Neural crest cell (in vitro differentiated cells): Measurements from ENCODE around the gene ANKH. TPM values are rescaled to one million over a fixed set of nuclear protein-coding genes. Genes with fewer than 3 reads are reported as not detected.

ENCODE experiments used
- DNase-seq: peaks from one replicate; pipeline ENCODE4 v3.0.0; 2021; ENCODE audit warnings: low read depth, mixed read lengths, low spot score
- H3K27ac Mint-ChIP-seq: one replicate; pipeline ENCODE4 v1.8.0; 2021; ENCODE audit warnings: mild to moderate bottlenecking, mixed read lengths; ENCODE audit not compliant: unreplicated experiment
- H3K27me3 Mint-ChIP-seq: 2 replicates; pipeline ENCODE4 v1.8.0; 2021; ENCODE audit warnings: low read depth, mild to moderate bottlenecking, mixed read lengths
- H3K36me3 Mint-ChIP-seq: 2 replicates; pipeline ENCODE4 v1.8.0; 2021; ENCODE audit warnings: low read depth, mild to moderate bottlenecking, mixed read lengths
- H3K4me1 Mint-ChIP-seq: 2 replicates; pipeline ENCODE4 v1.8.0; 2021; ENCODE audit warnings: mixed read lengths
- H3K4me3 Mint-ChIP-seq: one replicate; pipeline ENCODE4 v1.8.0; 2021; ENCODE audit warnings: mild to moderate bottlenecking, mixed read lengths
- H3K9me3 Mint-ChIP-seq: 2 replicates; pipeline ENCODE4 v1.8.0; 2021; ENCODE audit warnings: mixed read lengths
- total RNA-seq: library from RNA; stranded (reverse); gene quantifications from 2 replicates; pipeline ENCODE4 v1.2.1, GENCODE V29; 2021
- TF ChIP-seq, protein P1 (sequence below): fragments of 200-600 bp; sonication (generic); conservative IDR thresholded peaks from 2 replicates; pipeline ENCODE4 v1.5.0; 2021; ENCODE audit warnings: antibody characterized with exemption, mild to moderate bottlenecking

The ANKH gene
- total RNA-seq, 1 donor from 2014 or later: 28.6 TPM

DNA sequence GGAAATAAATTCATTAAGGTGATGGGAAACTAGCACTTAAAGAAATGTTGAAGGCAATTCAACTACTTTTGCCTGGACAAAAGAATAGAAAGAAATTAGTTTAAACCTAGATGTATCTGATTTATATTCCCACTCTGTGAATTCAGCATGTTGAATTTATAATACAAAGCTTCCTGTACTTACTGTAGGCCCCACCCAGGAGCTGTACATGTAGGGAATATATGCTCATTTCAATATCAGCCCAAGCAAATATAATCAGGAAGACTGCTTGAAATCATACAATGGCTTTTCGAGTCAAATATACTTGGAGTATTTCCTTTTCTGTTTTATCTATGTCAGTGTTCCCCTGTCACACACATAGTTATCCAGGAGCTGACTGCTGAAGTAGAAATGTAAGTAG, 105.0 kb downstream of the ANKH start:
- no peak overlapping the region for H3K27ac Mint-ChIP-seq
- H3K9me3 Mint-ChIP-seq: peaks cover 5% of the 10 kb centered on the region
- H3K36me3 Mint-ChIP-seq: peaks cover 5% of the 10 kb centered on the region
- DNase-seq: no peak
- no peak overlapping the region for H3K4me3 Mint-ChIP-seq
- no peaks in the 10 kb centered on the region for H3K27me3 Mint-ChIP-seq
- TF ChIP-seq, protein P1, sequence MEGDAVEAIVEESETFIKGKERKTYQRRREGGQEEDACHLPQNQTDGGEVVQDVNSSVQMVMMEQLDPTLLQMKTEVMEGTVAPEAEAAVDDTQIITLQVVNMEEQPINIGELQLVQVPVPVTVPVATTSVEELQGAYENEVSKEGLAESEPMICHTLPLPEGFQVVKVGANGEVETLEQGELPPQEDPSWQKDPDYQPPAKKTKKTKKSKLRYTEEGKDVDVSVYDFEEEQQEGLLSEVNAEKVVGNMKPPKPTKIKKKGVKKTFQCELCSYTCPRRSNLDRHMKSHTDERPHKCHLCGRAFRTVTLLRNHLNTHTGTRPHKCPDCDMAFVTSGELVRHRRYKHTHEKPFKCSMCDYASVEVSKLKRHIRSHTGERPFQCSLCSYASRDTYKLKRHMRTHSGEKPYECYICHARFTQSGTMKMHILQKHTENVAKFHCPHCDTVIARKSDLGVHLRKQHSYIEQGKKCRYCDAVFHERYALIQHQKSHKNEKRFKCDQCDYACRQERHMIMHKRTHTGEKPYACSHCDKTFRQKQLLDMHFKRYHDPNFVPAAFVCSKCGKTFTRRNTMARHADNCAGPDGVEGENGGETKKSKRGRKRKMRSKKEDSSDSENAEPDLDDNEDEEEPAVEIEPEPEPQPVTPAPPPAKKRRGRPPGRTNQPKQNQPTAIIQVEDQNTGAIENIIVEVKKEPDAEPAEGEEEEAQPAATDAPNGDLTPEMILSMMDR: no peak
- peaks cover 10% of the 10 kb centered on the region for H3K4me1 Mint-ChIP-seq

DNA sequence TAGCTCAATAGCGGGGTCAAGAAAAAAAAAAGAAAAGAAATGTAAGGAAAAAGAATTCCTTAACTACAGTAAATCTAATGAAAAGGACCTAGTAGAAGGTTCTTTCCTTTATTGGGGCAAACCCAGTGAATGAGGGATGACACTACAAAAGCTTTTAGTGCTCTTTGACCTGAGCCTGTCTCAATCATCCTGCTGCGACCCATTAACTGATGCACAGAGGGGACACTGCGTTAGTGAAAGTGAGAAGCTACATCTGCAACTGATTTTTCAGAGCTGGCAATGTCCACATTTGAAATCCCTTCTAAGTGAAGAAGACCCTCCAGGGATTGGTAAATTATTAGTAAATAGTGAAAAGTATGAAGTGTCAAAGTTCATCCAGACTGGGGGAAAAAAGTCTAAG, 106.0 kb downstream of the ANKH start:
- Mint-ChIP-seq H3K27me3 (no peaks in the 10 kb centered on the region), H3K9me3 (peaks cover 5% of the 10 kb centered on the region), H3K4me1 (peaks cover 10% of the 10 kb centered on the region), H3K4me3 (no peak overlapping the region), H3K36me3 (peaks cover 5% of the 10 kb centered on the region), H3K27ac (no peak overlapping the region)
- DNase-seq: no peak
- TF ChIP-seq, protein P1: no peak

DNA sequence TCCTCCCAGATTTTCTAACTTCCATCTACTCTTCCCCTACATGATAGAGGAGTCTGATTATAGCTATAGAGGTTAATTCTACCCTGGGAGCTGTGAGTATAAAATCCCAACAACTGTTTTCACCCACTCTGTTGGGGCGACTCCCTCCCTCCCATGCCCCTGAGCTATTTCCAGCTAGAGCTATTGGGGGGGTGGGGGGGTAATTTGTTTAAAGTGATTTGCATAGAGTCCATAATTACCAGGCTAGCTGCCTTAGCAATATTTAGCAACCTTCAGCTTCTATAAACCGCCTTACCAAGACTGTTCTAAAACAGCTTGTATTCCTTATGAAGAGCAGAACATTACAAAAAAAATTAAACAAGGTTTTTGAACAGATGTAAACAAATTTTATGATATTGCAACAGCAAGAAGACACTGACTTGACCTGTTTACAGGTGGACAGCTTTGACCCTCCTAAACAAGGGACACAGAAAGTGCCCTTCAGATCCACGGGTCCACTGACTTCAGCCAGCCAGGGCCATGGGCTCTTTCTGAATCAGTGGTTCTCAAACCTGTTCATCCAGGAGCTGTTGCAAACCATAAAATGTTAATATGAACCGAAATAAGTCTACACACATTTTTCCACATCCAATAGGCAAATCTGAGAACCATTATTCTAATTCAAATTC, 108.9 kb downstream of the ANKH start:
- peaks cover 10% of the 10 kb centered on the region for H3K4me1 Mint-ChIP-seq
- H3K27ac Mint-ChIP-seq: no peak overlapping the region
- no peak overlapping the region for H3K4me3 Mint-ChIP-seq
- peaks cover 5% of the 10 kb centered on the region for H3K36me3 Mint-ChIP-seq
- no peak for DNase-seq
- TF ChIP-seq, protein P1: no peak
- H3K27me3 Mint-ChIP-seq: no peaks in the 10 kb centered on the region
- peaks cover 5% of the 10 kb centered on the region for H3K9me3 Mint-ChIP-seq

GRCh38 chr5:14760548-14761002, 111.0 kb downstream of the ANKH start:
- Mint-ChIP-seq H3K4me1 (peaks cover 8% of the 10 kb centered on the region), H3K27me3 (no peaks in the 10 kb centered on the region), H3K9me3 (peaks cover 5% of the 10 kb centered on the region), H3K27ac (peak overlapping the region; percentile 83), H3K36me3 (peaks cover 5% of the 10 kb centered on the region), H3K4me3 (no peak overlapping the region)
- TF ChIP-seq, protein P1: no peak
- DNase-seq: no peak

GRCh38 chr5:14759744-14760547, 111.6 kb downstream of the ANKH start:
- Mint-ChIP-seq H3K4me3 (no peak overlapping the region), H3K4me1 (peaks cover 1% of the 10 kb centered on the region), H3K27me3 (no peaks in the 10 kb centered on the region), H3K36me3 (peaks cover under 1% of the 10 kb centered on the region), H3K9me3 (no peaks in the 10 kb centered on the region), H3K27ac (peak overlapping the region; percentile 83)
- TF ChIP-seq, protein P1: no peak
- no peak for DNase-seq
